Subcutaneous adipose tissue (tissue), 4 donors: ENCODE measurements around the gene AUTS2. TPM values are rescaled to one million over a fixed set of nuclear protein-coding genes. Genes with fewer than 3 reads are reported as not detected.

Experiments used
- total RNA-seq, 4 donors: library from RNA; depleted of rRNA; stranded (reverse); fragments of >200 nt; gene quantifications; one replicate each; pipeline ENCODE4 v1.1.0, GENCODE V29; 2016
- TF ChIP-seq, protein P1 (sequence below): fragments of 450-650 bp; IDR thresholded peaks from one replicate; pipeline ENCODE4 v1.5.1; 2016; ENCODE audit warnings: low read depth, mild to moderate bottlenecking, control low read depth, antibody characterized with exemption, moderate library complexity

The AUTS2 gene
- total RNA-seq, 4 donors from 2014 or later = 22.4 to 46.9 (median 27.4) TPM

GRCh38 chr7:69742237-69742636, 144.0 kb downstream of the AUTS2 start:
- TF ChIP-seq, protein P1, sequence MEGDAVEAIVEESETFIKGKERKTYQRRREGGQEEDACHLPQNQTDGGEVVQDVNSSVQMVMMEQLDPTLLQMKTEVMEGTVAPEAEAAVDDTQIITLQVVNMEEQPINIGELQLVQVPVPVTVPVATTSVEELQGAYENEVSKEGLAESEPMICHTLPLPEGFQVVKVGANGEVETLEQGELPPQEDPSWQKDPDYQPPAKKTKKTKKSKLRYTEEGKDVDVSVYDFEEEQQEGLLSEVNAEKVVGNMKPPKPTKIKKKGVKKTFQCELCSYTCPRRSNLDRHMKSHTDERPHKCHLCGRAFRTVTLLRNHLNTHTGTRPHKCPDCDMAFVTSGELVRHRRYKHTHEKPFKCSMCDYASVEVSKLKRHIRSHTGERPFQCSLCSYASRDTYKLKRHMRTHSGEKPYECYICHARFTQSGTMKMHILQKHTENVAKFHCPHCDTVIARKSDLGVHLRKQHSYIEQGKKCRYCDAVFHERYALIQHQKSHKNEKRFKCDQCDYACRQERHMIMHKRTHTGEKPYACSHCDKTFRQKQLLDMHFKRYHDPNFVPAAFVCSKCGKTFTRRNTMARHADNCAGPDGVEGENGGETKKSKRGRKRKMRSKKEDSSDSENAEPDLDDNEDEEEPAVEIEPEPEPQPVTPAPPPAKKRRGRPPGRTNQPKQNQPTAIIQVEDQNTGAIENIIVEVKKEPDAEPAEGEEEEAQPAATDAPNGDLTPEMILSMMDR = no peak

- TF ChIP-seq, protein P1 = no peak
Measured at GRCh38 chr7:69743436-69743835, 145.2 kb downstream of the AUTS2 start.

DNA sequence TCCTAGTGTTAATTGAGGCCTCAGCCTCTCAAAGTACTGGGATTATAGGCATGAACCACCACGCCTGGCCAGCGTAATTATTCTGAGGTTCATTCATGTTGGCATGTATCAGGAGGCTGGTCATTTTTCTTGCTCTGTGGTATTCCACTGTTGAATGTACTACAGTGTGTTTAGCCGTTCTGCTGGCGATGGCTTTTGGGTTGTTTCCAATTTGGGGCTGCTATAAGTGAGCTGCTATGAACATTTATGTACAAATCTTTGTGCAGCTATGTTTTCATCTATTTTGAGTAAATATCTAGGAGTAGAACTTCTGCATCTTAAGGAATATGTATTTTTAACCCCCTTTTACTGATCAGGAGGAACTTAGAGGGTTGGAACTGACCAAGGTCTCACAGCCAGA, 145.8 kb downstream of the AUTS2 start:
- TF ChIP-seq, protein P1 = no peak

- TF ChIP-seq, protein P1 = no peak
Measured at GRCh38 chr7:69746383-69746782, 148.1 kb downstream of the AUTS2 start.

DNA sequence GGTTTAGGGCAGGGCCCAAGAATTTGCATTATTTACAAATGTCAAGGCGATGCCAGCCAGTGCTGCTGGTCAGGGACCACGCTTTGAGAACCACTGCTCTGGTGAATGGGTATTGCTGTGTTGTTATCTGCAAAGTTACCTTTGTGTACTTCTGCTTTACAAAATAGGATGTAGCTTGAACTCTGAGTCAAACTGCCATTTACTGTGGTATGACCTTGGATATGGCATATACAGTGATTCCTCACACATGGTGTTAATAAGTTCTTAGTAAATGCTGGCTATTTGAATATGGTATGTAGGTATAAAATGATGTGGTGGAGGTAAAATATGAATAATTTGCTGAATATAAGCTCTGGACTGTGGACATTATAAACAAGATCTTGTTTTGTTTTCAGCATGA, 148.9 kb downstream of the AUTS2 start:
- TF ChIP-seq, protein P1 = no peak

GRCh38 chr7:69748530-69748929, 150.3 kb downstream of the AUTS2 start:
- TF ChIP-seq, protein P1 = no peak

GRCh38 chr7:69749372-69749979, 151.2 kb downstream of the AUTS2 start:
- TF ChIP-seq, protein P1 = no peak
